OCI-LY1 (cell line): ENCODE data around the gene PPEF2.
"Not testable (repeated sequence)": the region's sequence is repeated elsewhere in the genome, so short reads cannot be mapped to it uniquely, and the experiment has no call there.

Source experiments
- H2AFZ ChIP-seq: fragments of 200-600 bp; sonication (generic), shearing (Covaris generic); 2 replicates; pipeline ENCODE4 v1.6.0; 2014; ENCODE audit warnings: antibody characterized with exemption, mild to moderate bottlenecking, low read length
- H3F3A ChIP-seq: fragments of 200-600 bp; sonication (generic), shearing (Covaris generic); 2 replicates; pipeline ENCODE4 v1.6.0; 2014; ENCODE audit warnings: mild to moderate bottlenecking, antibody characterized with exemption, low read length, moderate library complexity; ENCODE audit not compliant: insufficient read depth
- H3K27ac ChIP-seq: fragments of 200-600 bp; sonication (generic); 2 replicates; pipeline ENCODE4 v1.5.1; 2014; ENCODE audit warnings: low read length, mixed run types, mild to moderate bottlenecking, low read depth; ENCODE audit not compliant: poor library complexity, severe bottlenecking
- H3K27me3 ChIP-seq: fragments of 200-600 bp; sonication (generic); 2 replicates; pipeline ENCODE4 v1.6.0; 2014; ENCODE audit warnings: antibody characterized with exemption, mild to moderate bottlenecking, low read length, moderate library complexity; ENCODE audit not compliant: insufficient read depth
- H3K36me3 ChIP-seq: fragments of 200-600 bp; sonication (generic); 2 replicates; pipeline ENCODE4 v1.6.1; 2014; ENCODE audit warnings: mild to moderate bottlenecking, antibody characterized with exemption, low read length, moderate library complexity, mixed read lengths; ENCODE audit not compliant: insufficient read depth
- H3K4me1 ChIP-seq: fragments of 200-600 bp; sonication (generic); 2 replicates; pipeline ENCODE4 v1.5.1; 2014; ENCODE audit warnings: mild to moderate bottlenecking, low read length, moderate library complexity; ENCODE audit not compliant: insufficient read depth, severe bottlenecking
- H3K4me2 ChIP-seq: fragments of 200-600 bp; sonication (generic), shearing (Covaris generic); 2 replicates; pipeline ENCODE4 v1.6.1; 2014; ENCODE audit warnings: low read length
- H3K4me3 ChIP-seq: fragments of 200-600 bp; sonication (generic); 2 replicates; pipeline ENCODE4 v1.5.1; 2014; ENCODE audit warnings: low read length, low read depth, mild to moderate bottlenecking, mixed read lengths; ENCODE audit not compliant: poor library complexity, severe bottlenecking
- H3K79me2 ChIP-seq: fragments of 200-600 bp; shearing (Covaris generic); 2 replicates; pipeline ENCODE4 v1.6.1; 2016; ENCODE audit warnings: mixed run types, low read length, mixed read lengths; ENCODE audit not compliant: insufficient read depth
- H3K9ac ChIP-seq: fragments of 200-600 bp; sonication (generic), shearing (Covaris generic); 2 replicates; pipeline ENCODE4 v1.6.1; 2014; ENCODE audit warnings: mild to moderate bottlenecking, low read length, mixed read lengths
- H3K9me2 ChIP-seq: fragments of 200-600 bp; sonication (generic), shearing (Covaris generic); 2 replicates; pipeline ENCODE4 v1.6.1; 2014; ENCODE audit warnings: low read depth, mild to moderate bottlenecking, low read length, mixed read lengths
- H3K9me3 ChIP-seq: fragments of 200-600 bp; shearing (Covaris generic); 2 replicates; pipeline ENCODE4 v1.6.1; 2014; ENCODE audit warnings: low read length, mixed read lengths
- H4K20me1 ChIP-seq: fragments of 200-600 bp; sonication (generic), shearing (Covaris generic); 2 replicates; pipeline ENCODE4 v1.6.0; 2016; ENCODE audit warnings: mild to moderate bottlenecking, low read length; ENCODE audit not compliant: insufficient read depth
- CTCF ChIP-seq: fragments of 200-600 bp; sonication (generic), shearing (Covaris generic); IDR thresholded peaks from 2 replicates; pipeline ENCODE4 v1.5.1; 2017; ENCODE audit warnings: mild to moderate bottlenecking, antibody characterized with exemption, low read length, moderate library complexity, mixed read lengths
- EZH2 ChIP-seq: fragments of 200-600 bp; sonication (generic), shearing (Covaris generic); IDR thresholded peaks from 2 replicates; pipeline ENCODE4 v1.8.0; 2017; ENCODE audit warnings: borderline replicate concordance, mixed run types, mild to moderate bottlenecking, antibody characterized with exemption, low read length, moderate library complexity, mixed read lengths

Gene PPEF2

DNA sequence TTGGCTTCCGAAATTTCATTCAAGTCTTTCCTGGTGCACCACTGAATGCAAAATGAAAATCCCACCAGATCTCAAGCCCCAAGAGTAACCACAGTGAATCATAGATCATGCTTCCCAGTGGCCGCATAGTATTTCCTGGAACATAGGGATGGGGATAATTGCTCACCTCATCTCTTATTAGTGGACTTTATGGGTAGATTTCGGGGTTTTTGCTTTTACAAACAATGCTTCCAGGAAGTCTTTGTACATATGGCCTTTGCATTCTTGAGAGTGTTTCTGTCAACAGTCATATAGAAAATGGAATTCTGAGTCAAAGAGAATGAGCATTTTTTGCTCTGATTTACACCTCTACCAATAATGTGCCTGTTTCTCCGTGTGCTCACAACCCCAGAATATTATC, 53.4 kb downstream of the PPEF2 start:
- Histone ChIP-seq H3K4me1 (peaks cover 4% of the 10 kb centered on the region), H3K4me2 (no peak overlapping the region), H3K79me2 (no peaks in the 10 kb centered on the region), H3K4me3 (no peak overlapping the region), H3K36me3 (no peaks in the 10 kb centered on the region), H3K9ac (no peak overlapping the region), H3K27ac (no peak overlapping the region), H3K27me3 (no peaks in the 10 kb centered on the region), H4K20me1 (no peaks in the 10 kb centered on the region), H3F3A (no peaks in the 10 kb centered on the region), H2AFZ (no peak overlapping the region), H3K9me2 (no peaks in the 10 kb centered on the region), H3K9me3 (no peaks in the 10 kb centered on the region)
- TF ChIP-seq CTCF, result no peak
- TF ChIP-seq EZH2, result no peak

GRCh38 chr4:75848171-75848760, 54.0 kb downstream of the PPEF2 start:
- peak; percentile 59 for TF ChIP-seq CTCF
- H3K4me3 ChIP-seq, H3K27ac ChIP-seq, H3K9me2 ChIP-seq, H3K4me2 ChIP-seq, H3K9ac ChIP-seq, H4K20me1 ChIP-seq, H3K36me3 ChIP-seq, H2AFZ ChIP-seq, H3K4me1 ChIP-seq, H3K9me3 ChIP-seq, H3F3A ChIP-seq, H3K79me2 ChIP-seq, H3K27me3 ChIP-seq: not testable (repeated sequence)

GRCh38 chr4:75845992-75846391, 56.3 kb downstream of the PPEF2 start:
- H2AFZ ChIP-seq, result no peak overlapping the region

More at GRCh38 chr4:75845992-75846391, 56.3 kb downstream of the PPEF2 start:
- no peaks in the 10 kb centered on the region for H3K27me3 ChIP-seq
- no peaks in the 10 kb centered on the region for H3K79me2 ChIP-seq
- H3F3A ChIP-seq, result no peaks in the 10 kb centered on the region
- no peak overlapping the region for H3K9ac ChIP-seq
- H3K4me2 ChIP-seq, result no peak overlapping the region
- no peak overlapping the region for H3K4me3 ChIP-seq
- no peaks in the 10 kb centered on the region for H3K9me2 ChIP-seq
- H3K9me3 ChIP-seq, result no peaks in the 10 kb centered on the region
- no peak overlapping the region for H3K27ac ChIP-seq
- no peak for TF ChIP-seq EZH2
- TF ChIP-seq CTCF, result no peak
- H3K4me1 ChIP-seq, result peaks cover 23% of the 10 kb centered on the region
- H3K36me3 ChIP-seq, result no peaks in the 10 kb centered on the region
- H4K20me1 ChIP-seq, result no peaks in the 10 kb centered on the region
